ENCODE results near the gene TRAM2.

Gene TRAM2

DNA sequence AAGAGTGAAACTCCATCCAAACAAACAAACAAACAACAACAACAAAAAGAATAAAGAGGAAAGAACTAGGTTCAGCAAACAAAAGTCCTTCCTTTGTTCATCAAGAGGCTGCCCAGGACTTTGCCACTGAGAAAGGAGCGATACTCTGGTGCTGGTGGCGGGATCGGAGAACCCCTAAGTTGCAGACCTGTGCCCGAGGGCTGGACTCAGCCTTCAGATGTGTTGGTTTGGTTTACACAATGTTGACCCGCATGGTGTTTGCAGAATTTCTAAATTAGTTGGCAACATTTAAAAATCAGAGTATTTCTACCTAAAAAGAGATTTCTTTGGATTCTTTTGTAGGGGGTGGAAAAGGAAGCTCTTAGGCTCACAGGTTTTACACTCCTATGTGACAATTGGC is 42.5 kb downstream of the TRAM2 start:
- FAIRE-seq = no peak

DNA sequence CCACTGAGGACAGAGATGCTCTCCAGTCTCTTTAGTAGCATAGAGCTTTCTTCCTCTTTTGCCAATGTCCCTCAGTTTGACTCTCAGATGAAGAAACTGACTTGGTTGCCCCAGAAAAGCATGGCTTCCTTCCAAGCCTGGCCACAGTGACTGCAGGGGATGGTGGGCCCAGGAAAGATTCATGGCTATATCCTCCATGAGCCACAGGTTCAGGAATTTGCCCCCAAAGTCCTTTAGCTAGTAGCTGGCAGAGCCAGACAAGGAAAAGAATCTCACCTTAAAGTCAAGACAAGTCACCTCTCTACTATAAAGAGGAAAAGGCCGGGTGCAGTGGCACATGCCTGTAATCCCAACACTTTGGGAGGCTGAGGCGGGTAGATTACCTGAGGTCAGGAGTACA is 43.4 kb downstream of the TRAM2 start:
- DNase-seq (ENCODE audit: insufficient read length, low spot score) = no peak
- no peak for FAIRE-seq

More for the DNA sequence above, 42.5 kb downstream of the TRAM2 start:
- no peak for DNase-seq (ENCODE audit: insufficient read length, low spot score)

DNA sequence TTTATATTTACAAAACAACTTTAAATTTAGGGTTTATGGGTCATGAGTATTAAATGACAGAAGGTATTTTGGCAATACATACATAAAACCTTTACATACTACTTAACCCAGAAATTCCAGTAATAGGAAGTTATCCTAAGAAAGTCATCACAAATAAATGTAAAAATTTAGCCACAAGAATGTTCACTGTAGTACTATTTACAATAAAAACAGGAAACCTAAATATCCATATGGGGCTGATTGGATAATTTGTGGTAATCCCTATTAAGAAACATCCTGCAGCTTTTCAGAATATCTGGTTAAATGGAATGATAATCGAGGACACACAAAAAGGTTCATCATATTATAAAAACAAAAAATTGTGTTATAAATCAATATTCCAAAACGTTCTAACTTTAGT is 44.4 kb downstream of the TRAM2 start:
- DNase-seq (ENCODE audit: insufficient read length, low spot score) = no peak
- FAIRE-seq = no peak

DNA sequence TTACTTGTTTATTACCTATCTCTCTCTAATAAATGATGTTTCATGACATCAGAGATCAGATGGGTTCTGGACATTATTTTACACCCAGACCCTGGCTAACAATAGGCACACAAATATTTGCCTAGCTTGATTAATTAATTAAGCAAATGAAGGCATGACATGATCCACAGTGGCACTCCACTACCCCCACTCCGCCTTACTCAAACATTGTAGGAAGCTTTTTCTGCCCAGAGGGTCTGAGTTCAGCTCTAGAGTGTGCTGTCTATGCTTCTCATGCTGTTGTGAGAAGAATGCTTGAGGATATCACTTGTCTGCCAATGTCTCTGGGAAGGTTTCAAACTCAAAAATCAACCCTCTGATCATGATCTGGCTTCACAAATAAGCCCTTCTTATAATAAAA is 45.0 kb downstream of the TRAM2 start:
- DNase-seq (ENCODE audit: insufficient read length, low spot score) (no peak), FAIRE-seq (no peak)

DNA sequence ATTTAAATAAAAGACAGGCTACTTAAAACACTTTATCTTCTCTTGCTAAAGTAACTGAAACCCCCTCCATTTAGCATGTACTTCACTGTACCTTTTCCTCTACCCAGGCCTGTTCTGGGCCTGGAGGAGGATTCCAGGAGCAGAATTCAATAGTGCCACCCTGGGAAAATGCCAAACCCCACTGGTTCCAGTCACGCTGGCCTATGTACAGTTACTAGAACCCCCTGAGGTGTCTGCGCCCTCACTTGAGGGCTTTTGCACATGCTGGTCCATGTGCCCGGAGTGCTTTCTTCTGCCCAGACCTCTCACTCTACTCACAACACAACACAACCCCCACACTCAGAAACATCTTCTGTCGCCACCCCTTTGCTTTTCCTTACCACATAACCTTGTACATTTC is 45.5 kb downstream of the TRAM2 start:
- FAIRE-seq (no peak), DNase-seq (ENCODE audit: insufficient read length, low spot score) (no peak)

DNA sequence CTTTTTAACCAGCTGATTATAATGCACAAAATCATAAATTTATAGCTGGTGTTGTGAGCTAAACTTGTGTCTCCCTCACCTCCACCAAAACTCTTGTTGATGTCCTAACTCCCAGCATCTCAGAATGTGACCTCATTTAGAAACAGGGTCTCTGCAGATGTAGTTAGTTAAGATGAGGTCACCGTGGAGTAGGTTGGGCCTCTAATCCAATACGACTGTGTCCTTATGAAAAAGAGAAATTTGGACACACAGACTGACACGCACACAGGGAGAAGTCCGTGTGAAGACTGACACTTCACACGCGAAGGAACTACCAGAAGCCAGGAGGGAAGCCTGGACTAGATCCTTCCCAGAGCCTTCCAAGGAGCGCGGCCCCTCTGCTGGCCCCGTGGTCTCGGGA is 46.5 kb downstream of the TRAM2 start:
- no peak for DNase-seq (ENCODE audit: insufficient read length, low spot score)
- no peak for FAIRE-seq

DNA sequence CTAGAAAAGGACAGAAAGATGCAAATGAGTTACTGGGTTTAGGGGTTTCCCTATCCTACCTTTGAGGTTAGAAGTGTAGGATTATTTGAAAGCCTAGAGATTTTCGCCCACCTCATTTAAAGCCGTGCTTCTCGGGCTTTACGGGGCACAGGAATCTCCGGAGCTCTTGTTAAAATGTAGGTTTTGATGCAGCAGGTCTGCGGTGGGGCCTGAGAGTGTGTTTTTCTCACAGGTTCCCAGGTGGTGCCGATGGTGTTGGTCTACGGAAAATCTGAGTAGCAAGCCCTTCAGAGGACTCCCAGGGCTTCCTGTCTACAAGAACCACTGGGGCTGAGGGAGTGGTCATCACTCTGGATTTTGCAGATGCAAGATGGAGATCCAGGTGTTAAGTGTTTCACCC is 47.5 kb downstream of the TRAM2 start:
- DNase-seq (ENCODE audit: insufficient read length, low spot score) = no peak
- FAIRE-seq = no peak

DNA sequence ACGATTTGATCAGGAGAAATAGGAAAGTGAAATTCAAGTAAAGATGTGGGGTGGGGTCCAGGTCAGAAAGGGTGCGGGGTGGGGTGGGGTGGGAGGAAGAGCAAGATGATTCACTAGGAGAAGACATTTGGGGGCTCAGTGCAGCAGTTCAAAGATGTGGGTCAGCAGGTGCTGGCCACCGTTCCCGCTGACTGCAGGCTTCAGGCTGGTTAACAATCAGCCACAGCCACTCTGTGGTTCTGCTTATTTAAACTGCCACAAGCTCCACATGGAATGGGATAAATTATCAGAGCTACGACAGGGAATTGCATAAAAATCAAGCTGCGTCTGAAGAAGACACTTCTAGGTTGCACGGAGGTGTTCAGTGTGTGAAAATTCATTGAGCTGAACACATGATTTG is 49.4 kb downstream of the TRAM2 start:
- DNase-seq (ENCODE audit: insufficient read length, low spot score) = no peak
- FAIRE-seq = no peak

DNA sequence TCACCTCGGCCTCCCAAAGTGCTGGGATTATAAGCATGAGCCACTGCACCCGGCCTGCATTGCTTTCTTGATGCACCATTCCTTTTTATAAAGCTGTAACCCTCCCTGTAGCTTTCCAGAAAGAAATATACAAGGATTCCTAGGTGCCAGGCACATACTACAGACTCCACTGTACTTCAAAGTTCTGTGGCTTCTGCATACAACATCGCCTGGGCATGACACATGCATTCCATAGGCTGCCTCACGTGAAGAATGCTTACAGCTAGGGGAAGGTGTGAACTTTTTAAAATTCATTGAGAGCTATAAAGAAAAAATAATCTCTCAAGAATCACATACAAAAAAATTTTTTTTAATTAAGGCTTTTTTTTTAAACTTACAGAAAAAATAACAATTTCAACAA is 50.2 kb downstream of the TRAM2 start:
- DNase-seq (ENCODE audit: insufficient read length, low spot score) = no peak
- FAIRE-seq = no peak

DNA sequence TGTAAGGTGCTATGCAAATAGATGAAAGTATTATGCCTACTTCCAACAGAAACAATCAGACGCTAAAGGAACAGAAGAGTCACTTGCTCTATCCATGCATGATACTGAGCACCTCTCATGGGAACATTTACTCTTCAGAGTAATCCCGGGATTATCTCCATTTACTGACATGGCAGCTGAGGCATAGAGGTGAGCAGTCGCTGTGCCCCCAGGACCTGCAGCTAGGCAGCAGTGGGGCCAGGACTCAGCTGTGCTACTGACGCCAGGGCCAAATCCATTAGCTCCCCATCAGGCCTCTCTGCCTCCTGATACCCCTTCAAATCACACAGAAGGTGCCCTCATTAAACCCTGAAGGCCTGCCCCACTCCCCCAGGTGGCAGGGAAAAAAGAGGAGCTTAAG is 51.9 kb downstream of the TRAM2 start:
- DNase-seq (ENCODE audit: insufficient read length, low spot score) (no peak), FAIRE-seq (no peak)

DNA sequence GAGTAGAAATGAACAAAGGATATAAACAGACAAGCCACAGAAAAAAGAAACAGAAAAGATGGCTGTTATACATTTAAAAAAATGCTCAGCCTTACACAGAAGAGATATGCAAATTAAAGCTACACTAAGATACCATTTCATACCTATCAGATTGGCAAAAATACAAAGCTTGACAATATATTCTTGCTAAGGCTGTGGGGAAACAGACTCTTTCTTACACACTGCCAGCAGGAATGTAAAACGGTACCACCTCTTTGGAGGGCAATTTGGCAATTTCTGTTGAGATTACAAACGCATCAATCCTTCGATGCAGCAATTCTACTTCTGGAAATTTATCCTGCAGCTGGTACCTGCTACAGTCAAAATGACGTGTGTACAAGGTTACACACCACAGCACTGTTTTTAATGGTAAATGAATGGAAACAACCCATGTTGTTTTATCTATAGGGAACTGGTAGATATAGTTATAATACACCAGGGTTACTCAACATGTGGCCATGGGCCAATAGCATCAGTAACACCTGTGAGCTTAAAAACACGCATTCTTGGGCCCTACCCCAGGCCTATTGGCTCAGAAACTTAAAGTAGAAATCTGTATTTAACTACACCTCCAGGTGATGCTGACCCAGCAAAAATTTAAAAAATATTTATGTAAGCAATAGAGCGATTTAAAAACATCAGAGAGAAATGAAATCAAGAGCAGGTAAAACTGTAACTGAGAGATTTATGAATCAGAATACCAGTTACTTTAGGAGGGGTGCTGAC is 53.3 kb downstream of the TRAM2 start:
- DNase-seq (ENCODE audit: insufficient read length, low spot score) = no peak
- no peak for FAIRE-seq

DNA sequence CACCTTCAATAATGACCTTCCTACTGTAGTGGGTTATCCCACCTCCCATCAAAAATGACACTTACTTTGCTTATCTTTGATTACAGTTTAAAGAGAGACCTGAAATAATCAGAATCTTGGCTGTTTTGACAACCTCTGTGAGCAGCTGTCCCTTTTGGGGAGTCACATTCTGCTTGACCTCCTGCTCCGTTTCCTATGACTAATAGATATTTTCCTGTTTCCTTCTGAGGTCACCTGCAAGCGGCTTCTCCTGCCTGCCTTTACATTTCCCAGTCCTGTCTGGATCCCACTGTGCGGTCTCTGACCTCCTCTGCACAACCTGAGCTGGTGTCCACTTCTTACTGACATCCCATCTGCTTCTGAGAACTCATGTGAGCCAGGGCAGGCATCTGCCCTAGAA is 54.2 kb downstream of the TRAM2 start:
- FAIRE-seq = no peak
- no peak for DNase-seq (ENCODE audit: insufficient read length, low spot score)

DNA sequence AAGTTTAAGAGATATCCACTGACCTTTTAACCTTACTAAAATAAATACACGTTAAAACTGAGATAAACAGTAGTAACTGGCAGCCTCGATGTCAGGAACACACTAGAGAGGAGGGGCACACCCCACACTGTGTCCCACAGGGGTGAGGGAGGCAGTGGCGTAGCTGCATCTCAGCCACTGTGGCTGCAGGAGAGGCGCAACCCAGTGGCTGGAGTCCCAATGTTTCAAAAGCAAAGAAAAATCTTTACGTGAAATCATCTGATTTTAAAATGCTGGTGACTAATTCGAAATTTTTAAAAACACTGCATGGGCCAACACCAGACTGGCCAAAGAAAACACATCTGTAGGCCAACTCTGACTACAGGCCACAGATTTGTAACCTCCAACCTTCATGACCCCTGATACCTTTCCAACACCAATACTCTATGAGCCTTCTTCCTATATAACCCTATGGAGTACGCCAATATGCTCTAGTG is 54.7 kb downstream of the TRAM2 start:
- no peak for FAIRE-seq

DNA sequence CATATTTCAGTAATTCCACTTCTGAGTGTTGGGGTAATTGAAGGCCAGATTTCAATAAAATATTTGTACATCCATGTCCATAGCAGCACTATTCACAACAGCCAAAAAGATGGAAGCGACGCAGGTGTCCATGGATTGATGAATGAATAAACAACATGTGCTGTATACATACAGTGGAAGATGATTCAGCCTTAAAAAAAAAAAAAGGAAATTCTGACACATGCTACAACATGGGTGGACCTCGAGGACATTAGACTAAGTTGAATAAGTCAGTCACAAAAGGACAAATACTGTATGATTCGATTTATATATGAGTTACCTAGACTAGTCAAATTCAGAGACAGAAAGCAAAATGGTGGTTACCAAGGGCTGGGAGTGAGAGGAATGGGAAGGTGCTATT is 57.2 kb downstream of the TRAM2 start:
- no peak for FAIRE-seq
- no peak for DNase-seq (ENCODE audit: insufficient read length, low spot score)

More for the DNA sequence above, 54.7 kb downstream of the TRAM2 start:
- DNase-seq (ENCODE audit: insufficient read length, low spot score) = no peak

DNA sequence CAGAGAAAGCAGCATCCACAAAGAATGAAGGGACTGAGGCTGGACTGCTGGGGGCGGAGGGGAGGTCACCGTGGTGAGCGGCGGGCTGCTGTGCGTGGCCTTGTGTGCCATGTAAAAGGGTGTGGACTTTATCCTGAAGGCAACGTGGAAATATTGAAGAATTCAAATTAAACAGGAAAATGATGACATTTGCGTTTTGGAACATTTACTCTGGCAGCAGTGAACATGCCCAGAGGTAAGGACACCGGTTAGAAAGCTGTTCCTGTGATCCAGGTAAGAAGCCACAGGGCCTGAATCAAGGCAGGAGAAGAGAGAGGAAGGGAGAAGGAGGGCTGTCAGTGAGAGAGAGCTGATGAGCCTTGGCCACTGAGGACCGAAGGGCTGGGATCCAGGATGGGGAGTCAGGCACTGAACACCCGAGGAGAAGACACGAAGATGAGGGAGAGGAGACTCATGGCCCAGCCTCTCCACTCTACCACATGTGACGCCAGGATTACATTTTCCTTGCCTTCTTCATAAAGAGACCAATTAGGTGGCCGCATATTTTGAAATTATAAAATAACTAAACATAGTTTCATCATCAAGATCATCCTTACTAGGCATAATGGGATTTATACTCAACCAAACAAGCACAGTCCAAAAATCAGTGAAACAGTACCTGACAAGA is 58.4 kb downstream of the TRAM2 start:
- no peak for FAIRE-seq
- no peak for DNase-seq (ENCODE audit: insufficient read length, low spot score)

DNA sequence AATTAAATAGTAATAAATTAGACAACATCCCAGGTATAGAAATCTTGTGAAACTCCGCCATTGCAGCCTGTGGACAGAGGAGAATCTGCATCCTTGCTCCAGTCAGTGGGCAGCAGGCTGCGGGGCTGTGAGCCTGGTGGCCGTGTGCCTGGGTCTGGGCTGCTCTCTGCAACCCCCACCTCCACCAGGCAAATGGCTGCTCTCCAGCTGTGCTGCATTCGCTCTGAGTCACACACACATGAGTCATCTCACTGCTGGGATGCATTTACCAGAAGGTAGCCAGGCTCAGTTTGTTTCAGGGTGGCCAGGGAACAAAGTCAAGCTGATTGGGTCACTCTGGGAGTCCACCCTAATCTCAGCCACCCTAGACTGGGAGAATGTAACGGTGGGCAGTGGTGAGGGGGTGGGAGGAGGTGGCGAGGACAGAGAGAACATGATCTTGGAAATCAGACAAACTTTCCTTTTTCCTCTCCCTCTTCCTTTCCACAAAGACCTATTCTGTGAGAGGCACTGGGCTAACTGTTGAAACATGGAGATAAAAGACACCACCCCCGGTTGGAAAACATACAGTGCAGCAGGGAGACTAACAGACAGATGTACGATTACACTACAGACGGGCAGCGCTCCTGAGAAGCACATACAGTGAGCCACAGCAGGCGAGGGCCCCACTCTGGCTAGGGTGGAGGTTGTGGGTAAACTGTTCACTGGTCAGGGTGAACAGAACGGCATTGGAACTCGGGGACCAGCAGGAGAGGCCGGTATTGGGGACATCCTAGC is 59.2 kb downstream of the TRAM2 start:
- no peak for FAIRE-seq
- no peak for DNase-seq (ENCODE audit: insufficient read length, low spot score)

DNA sequence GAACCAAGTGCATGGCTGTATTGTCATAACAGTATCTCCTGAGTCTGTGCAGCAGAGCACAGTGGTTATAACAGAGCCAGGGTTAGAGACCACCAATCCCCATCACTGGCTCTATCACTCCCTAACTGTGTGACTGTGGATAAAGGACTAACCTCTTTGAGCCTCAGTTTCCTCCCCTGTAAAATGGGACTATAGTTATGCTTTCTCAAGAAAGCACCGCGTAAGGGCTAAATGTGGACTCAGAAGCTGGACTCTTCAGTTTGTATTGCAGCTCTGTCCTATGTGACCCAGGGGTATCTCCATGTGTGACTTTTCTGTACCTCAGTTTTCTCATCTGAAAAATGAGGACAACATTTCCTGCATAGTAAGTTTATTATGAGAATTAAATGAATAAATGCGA is 59.9 kb downstream of the TRAM2 start:
- no peak for FAIRE-seq

DNA sequence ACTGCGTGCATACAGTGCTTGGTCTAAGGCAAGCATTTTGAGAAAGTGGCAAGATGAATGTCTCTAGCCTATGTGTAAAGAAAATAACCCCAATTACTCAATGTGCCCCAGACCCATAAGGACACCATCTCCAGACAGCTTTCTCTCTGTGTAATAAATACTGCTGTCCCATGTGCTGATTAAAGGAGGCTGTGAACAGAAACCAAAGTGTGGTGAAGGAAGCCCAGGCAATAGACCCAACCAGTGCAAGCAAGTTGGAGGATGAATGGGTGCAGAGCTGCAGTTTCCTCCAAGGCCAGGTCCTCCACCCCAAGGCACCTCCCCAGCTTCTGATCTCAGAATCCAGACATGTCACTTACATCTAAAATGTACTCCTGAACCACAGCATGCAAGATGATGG is 60.6 kb downstream of the TRAM2 start:
- FAIRE-seq (no peak), DNase-seq (ENCODE audit: insufficient read length, low spot score) (no peak)

More for the DNA sequence above, 59.9 kb downstream of the TRAM2 start:
- DNase-seq (ENCODE audit: insufficient read length, low spot score) = no peak

DNA sequence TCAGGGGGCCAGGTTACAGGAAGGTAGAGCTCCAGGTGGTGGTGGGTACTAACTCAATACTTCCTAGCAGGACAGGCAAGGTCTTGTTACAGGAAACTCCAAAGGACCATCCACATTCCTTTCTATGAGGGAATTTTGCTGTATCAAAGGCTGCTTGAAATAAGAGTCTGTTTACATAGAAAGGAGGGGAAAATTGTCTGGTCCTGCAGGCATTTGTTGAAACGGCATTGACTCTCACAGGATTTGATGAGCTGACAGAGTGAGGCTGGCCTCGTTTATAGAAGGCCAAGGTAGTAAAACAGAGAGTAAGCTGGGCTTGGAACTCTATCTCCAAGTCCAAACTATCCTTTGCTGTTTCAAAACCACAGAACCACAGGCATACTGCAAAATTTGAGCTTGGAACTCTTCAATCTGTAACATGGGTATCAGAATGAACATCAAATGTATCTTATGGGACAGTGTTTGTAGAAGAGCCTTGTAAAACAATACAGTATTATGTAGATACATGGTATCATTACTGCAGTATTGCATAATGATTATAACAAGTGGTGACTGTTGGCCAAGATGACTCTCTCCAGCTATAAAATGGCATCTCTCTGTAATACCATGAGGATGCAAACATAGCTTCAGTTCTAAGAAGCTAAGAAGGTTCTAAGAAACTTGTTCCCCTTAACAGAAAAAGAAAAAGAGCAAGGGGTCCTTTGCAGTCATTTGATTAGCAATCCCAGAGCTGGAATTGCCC is 61.5 kb downstream of the TRAM2 start:
- no peak for DNase-seq (ENCODE audit: insufficient read length, low spot score)
- no peak for FAIRE-seq

DNA sequence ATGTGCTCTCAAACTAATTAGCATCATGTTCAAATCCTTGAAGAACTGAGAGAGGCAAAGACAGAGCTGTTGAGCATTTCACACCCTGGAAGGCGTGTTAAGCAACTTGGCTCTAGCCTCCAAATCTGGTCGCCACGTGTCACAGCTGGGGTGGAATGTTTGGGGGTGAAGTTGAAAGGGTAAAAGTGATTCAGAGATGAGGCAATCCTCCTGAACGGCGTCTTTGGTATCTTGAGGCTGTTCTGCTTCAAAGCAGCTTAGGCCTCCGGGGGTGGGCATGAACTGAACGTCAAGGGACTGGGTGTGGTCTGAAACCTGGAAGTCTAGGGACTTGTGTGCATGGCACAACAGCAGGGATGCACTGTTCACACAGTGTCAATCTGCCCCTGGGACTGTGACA is 62.3 kb downstream of the TRAM2 start:
- FAIRE-seq (no peak), DNase-seq (ENCODE audit: insufficient read length, low spot score) (no peak)

DNA sequence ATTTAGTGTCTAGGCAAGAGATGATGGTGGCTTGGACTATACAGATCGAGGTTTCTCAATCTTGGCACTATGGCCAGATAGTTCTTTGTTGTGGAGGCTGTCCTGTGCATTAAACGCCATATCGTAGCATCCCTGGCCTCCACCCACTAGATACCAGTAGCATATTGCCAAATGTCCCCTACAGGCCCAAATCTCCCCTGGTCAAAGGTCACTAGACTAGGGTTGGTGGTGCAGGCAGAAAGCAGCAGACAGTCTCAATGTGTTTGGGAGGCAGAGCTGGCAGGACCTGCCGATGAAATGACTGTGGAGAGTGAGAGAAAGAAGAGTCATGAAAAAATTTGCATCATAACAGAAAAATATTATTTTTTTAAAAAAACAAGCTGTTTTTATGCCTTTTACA is 63.0 kb downstream of the TRAM2 start:
- FAIRE-seq = no peak
- no peak for DNase-seq (ENCODE audit: insufficient read length, low spot score)

Data from GM19239 (cell line).